ENCODE data around the gene JMJD8.

GRCh38 chr16:708019-708418 lies 23.9 kb upstream of the JMJD8 start:
- TF ChIP-seq, protein P1, sequence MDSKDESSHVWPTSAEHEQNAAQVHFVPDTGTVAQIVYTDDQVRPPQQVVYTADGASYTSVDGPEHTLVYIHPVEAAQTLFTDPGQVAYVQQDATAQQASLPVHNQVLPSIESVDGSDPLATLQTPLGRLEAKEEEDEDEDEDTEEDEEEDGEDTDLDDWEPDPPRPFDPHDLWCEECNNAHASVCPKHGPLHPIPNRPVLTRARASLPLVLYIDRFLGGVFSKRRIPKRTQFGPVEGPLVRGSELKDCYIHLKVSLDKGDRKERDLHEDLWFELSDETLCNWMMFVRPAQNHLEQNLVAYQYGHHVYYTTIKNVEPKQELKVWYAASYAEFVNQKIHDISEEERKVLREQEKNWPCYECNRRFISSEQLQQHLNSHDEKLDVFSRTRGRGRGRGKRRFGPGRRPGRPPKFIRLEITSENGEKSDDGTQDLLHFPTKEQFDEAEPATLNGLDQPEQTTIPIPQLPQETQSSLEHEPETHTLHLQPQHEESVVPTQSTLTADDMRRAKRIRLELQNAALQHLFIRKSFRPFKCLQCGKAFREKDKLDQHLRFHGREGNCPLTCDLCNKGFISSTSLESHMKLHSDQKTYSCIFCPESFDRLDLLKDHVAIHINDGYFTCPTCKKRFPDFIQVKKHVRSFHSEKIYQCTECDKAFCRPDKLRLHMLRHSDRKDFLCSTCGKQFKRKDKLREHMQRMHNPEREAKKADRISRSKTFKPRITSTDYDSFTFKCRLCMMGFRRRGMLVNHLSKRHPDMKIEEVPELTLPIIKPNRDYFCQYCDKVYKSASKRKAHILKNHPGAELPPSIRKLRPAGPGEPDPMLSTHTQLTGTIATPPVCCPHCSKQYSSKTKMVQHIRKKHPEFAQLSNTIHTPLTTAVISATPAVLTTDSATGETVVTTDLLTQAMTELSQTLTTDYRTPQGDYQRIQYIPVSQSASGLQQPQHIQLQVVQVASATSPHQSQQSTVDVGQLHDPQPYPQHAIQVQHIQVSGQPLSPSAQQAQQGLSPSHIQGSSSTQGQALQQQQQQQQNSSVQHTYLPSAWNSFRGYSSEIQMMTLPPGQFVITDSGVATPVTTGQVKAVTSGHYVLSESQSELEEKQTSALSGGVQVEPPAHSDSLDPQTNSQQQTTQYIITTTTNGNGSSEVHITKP (tag by site-specific recombination; IDR thresholded peaks at IDR 0.05) = no peak
- TF ChIP-seq ZNF274 (IDR thresholded peaks at IDR 0.05; ENCODE audit: low read length) = no peak
- TF ChIP-seq ZNF274 (tag by site-specific recombination; IDR thresholded peaks at IDR 0.05; ENCODE audit: borderline replicate concordance) = no peak
- no peak for TF ChIP-seq ZBTB7A (tag by site-specific recombination; IDR thresholded peaks at IDR 0.05; ENCODE audit: low read depth)

Measured in HEK293 (cell line).